CD14-positive monocyte (primary cell): ENCODE data around the gene EDNRA. TPM values are rescaled to one million over a fixed set of nuclear protein-coding genes. Genes with fewer than 3 reads are reported as not detected.
A peak's percentile ranks its signal among the peaks of the same experiment; 100 is the strongest.

ENCODE experiments used
- DNase-seq, 3 donors: peaks; one replicate each; pipeline ENCODE4 v3.0.0-alpha.2; 2011 to 2022
- H2AFZ ChIP-seq: 2 replicates; pipeline ENCODE4 v1.6.0; 2012; ENCODE audit warnings: mild to moderate bottlenecking, low read depth, low read length, inconsistent platforms; ENCODE audit not compliant: insufficient read depth, poor library complexity, severe bottlenecking
- H3K27ac ChIP-seq, 2 donors: 1 replicate in 1 of 2; 2 replicates in 1 of 2; pipeline ENCODE4 v1.5.1; 2012 to 2013; ENCODE audit warnings: low read length in 2 of 2, control low read depth in 1 of 2, inconsistent platforms in 1 of 2, low read depth in 1 of 2, mild to moderate bottlenecking in 1 of 2
- H3K27me3 ChIP-seq, 2 donors: one replicate each; pipeline versions ENCODE4 v1.6.0 to v1.6.1; 2011 to 2013; ENCODE audit warnings: low read length in 2 of 2; ENCODE audit not compliant: control insufficient read depth in 2 of 2, insufficient read depth in 2 of 2
- H3K36me3 ChIP-seq, 2 donors: replicated peaks in 1 of 2; 1 replicate in 1 of 2; 2 replicates in 1 of 2; pipeline versions ENCODE4 v1.5.1 to v1.6.1; 2012 to 2013; ENCODE audit warnings: low read length in 2 of 2, control low read depth in 1 of 2, inconsistent platforms in 1 of 2, mild to moderate bottlenecking in 1 of 2; ENCODE audit not compliant: insufficient read depth in 2 of 2, control insufficient read depth in 1 of 2
- H3K4me1 ChIP-seq, 2 donors: 1 replicate in 1 of 2; 2 replicates in 1 of 2; pipeline versions ENCODE4 v1.5.1 to v1.6.1; 2012 to 2013; ENCODE audit warnings: low read length in 2 of 2, control low read depth in 1 of 2, inconsistent platforms in 1 of 2, mild to moderate bottlenecking in 1 of 2, moderate library complexity in 1 of 2; ENCODE audit not compliant: insufficient read depth in 2 of 2, control insufficient read depth in 1 of 2
- H3K4me2 ChIP-seq: replicated peaks from 2 replicates; pipeline ENCODE3; 2012; ENCODE audit warnings: low read length, moderate library complexity, mild to moderate bottlenecking; ENCODE audit not compliant: poor library complexity, severe bottlenecking; ENCODE audit errors: extremely low read depth
- H3K4me3 ChIP-seq, 3 experiments: fragments of 200-600 bp in 1 of 3; sonication (generic) in 1 of 3; replicated peaks in 1 of 3; 1 replicate in 2 of 3; 2 replicates in 1 of 3; pipeline ENCODE4 v1.5.1; 2011 to 2013; ENCODE audit warnings: low read length in 3 of 3, mild to moderate bottlenecking in 3 of 3, control low read depth in 2 of 3, low read depth in 2 of 3, inconsistent platforms in 1 of 3, moderate library complexity in 1 of 3
- H3K79me2 ChIP-seq: 2 replicates; pipeline ENCODE4 v1.6.0; 2012; ENCODE audit warnings: mild to moderate bottlenecking, control low read depth, inconsistent platforms, low read length, moderate library complexity; ENCODE audit not compliant: insufficient read depth
- H3K9ac ChIP-seq: 2 replicates; pipeline ENCODE4 v1.6.0; 2017; ENCODE audit warnings: low read length, mild to moderate bottlenecking; ENCODE audit not compliant: insufficient read depth, poor library complexity, severe bottlenecking
- H3K9me3 ChIP-seq, 2 donors: replicated peaks in 1 of 2; 1 replicate in 1 of 2; 2 replicates in 1 of 2; pipeline versions ENCODE4 v1.5.1 to v1.6.1; 2012 to 2013; ENCODE audit warnings: low read length in 2 of 2, control low read depth in 1 of 2; ENCODE audit not compliant: control insufficient read depth in 1 of 2, insufficient read depth in 1 of 2
- H4K20me1 ChIP-seq: 2 replicates; pipeline ENCODE4 v1.6.0; 2012; ENCODE audit warnings: mild to moderate bottlenecking, low read length, control low read depth, moderate library complexity; ENCODE audit not compliant: insufficient read depth
- H3K27ac Mint-ChIP-seq, 7 donors: one replicate each; pipeline ENCODE4 v1.8.0; 2020; ENCODE audit warnings: mild to moderate bottlenecking in 7 of 7, mixed read lengths in 7 of 7, moderate library complexity in 6 of 7, inconsistent platforms in 2 of 7
- H3K27me3 Mint-ChIP-seq, 3 donors: one replicate each; pipeline ENCODE4 v1.8.0; 2021 to 2022; ENCODE audit warnings: low read depth in 3 of 3, mild to moderate bottlenecking in 3 of 3, mixed read lengths in 3 of 3, moderate library complexity in 3 of 3, inconsistent platforms in 1 of 3
- H3K36me3 Mint-ChIP-seq, 2 donors: one replicate each; pipeline ENCODE4 v1.8.0; 2020; ENCODE audit warnings: mixed read lengths in 2 of 2, inconsistent platforms in 1 of 2, mild to moderate bottlenecking in 1 of 2
- H3K4me1 Mint-ChIP-seq: one replicate; pipeline ENCODE4 v1.8.0; 2020; ENCODE audit warnings: mild to moderate bottlenecking, mixed read lengths
- H3K4me3 Mint-ChIP-seq, 2 donors: one replicate each; pipeline ENCODE4 v1.8.0; 2020; ENCODE audit warnings: mild to moderate bottlenecking in 2 of 2, mixed read lengths in 2 of 2, moderate library complexity in 1 of 2
- H3K9me3 Mint-ChIP-seq, 7 donors: one replicate each; pipeline ENCODE4 v1.8.0; 2020 to 2022; ENCODE audit warnings: mixed read lengths in 7 of 7, mild to moderate bottlenecking in 6 of 7, moderate library complexity in 6 of 7, inconsistent platforms in 2 of 7
- CTCF ChIP-seq: fragments of 200-600 bp; IDR thresholded peaks from one replicate; pipeline ENCODE4 v1.8.0; 2022; ENCODE audit warnings: antibody characterized with exemption, mild to moderate bottlenecking
- WGBS: methylation state at CpG from one replicate; pipeline ENCODE4 v1.1.5; 2013; ENCODE audit warnings: missing lambda C conversion rate; ENCODE audit not compliant: insufficient coverage; 5-methylcytosine and 5-hydroxymethylcytosine counted together
- intact Hi-C, 2 donors: fragments of 100-400 bp; cut with micrococcal nuclease; formaldehyde crosslinking; loops; one replicate each; pipeline versions ENCODE4 v1.15.0 to v1.15.1; 2023
- polyA plus RNA-seq, 3 donors: library from polyadenylated mRNA; depleted of rRNA in 1 of 3; unstranded in 2 of 3; stranded (reverse) in 1 of 3; fragments of 300-500 nt in 2 of 3; fragments of >200 nt in 1 of 3; fragmentation: Illumina TruSeq in 2 of 3; gene quantifications; 1 replicate in 2 of 3; 2 replicates in 1 of 3; pipeline ENCODE4 v1.2.3, GENCODE V29; 2012 to 2021

EDNRA gene
- polyA plus RNA-seq, 3 donors = not detected

- Histone ChIP-seq H4K20me1 (no peaks in the 10 kb centered on the region), H3K4me3 (no peak overlapping the region), H3K4me1 (no peaks in the 10 kb centered on the region), H2AFZ (no peak overlapping the region), H3K4me2 (no peak overlapping the region), H3K36me3 (no peaks in the 10 kb centered on the region), H3K27ac (no peak overlapping the region), H3K9me3 (no peaks in the 10 kb centered on the region), H3K9ac (no peak overlapping the region), H3K79me2 (no peaks in the 10 kb centered on the region), H3K27me3 (no peaks in the 10 kb centered on the region)
- no peak overlapping the region for H3K4me3 Mint-ChIP-seq
- H3K36me3 Mint-ChIP-seq = no peaks in the 10 kb centered on the region
- peak overlapping the region in 1 of 7 donors; percentile 37 for H3K27ac Mint-ChIP-seq
- no peak for TF ChIP-seq CTCF
- H3K4me1 Mint-ChIP-seq = no peaks in the 10 kb centered on the region
- peaks cover 0 to 6% (median 2%) of the 10 kb centered on the region in 7 donors for H3K9me3 Mint-ChIP-seq
- H3K27me3 Mint-ChIP-seq = peaks cover 0 to 5% (median 0%) of the 10 kb centered on the region in 3 donors
- no peak for DNase-seq
- WGBS = no CpG with 5 or more reads among the region's 1 CpG
- intact Hi-C loops = no loop called here
Observed at GRCh38 chr4:147589586-147589985, 108.7 kb downstream of the EDNRA start.

DNA sequence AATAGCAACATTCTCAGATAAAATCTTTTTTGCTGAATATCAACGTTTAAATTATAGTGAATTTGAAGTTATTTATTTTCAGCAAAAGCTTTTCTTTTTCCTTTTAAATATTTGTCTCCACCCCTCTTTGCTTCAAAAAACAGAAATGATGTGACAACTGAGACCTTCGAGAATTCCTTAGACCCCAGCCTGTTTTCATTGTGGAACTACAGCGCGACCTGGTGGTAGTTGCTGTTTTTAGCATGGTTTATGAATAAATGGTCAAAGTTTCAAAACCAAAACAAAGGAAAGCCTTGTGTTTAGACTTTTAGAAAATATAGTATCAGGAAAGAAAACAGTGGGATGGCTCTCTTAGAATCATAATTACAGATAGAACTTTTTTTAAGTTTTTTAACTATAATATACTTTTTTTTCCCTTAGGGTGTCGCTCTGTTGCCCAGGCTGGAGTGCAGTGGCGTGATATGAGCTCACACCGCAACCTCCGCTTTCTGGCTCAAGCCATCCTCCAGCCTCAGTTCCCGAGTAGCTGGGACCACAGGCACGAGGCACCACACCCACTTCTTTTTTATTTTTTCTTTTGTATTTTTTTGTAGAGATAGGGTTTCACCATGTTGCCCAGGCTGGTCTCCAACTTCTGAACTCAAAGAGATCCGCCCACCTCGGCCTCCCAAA lies 109.5 kb downstream of the EDNRA start:
- no peaks in the 10 kb centered on the region for H3K36me3 Mint-ChIP-seq
- peak in 1 of 3 donors; percentile 7 for DNase-seq
- intact Hi-C loops = no loop called here

More for the DNA sequence above, 109.5 kb downstream of the EDNRA start:
- peaks cover 0 to 6% (median 0%) of the 10 kb centered on the region in 3 donors for H3K27me3 Mint-ChIP-seq
- Histone ChIP-seq H3K4me1 (no peaks in the 10 kb centered on the region), H3K4me3 (no peak overlapping the region), H3K36me3 (no peaks in the 10 kb centered on the region), H3K27ac (no peak overlapping the region), H3K27me3 (no peaks in the 10 kb centered on the region), H2AFZ (no peak overlapping the region), H3K9me3 (no peaks in the 10 kb centered on the region), H3K79me2 (no peaks in the 10 kb centered on the region), H3K4me2 (no peak overlapping the region), H3K9ac (no peak overlapping the region), H4K20me1 (no peaks in the 10 kb centered on the region)
- H3K9me3 Mint-ChIP-seq = peaks cover 0 to 3% (median 0%) of the 10 kb centered on the region in 7 donors
- WGBS = 10% methylated on average over 2 of the region's 12 CpGs
- no peak overlapping the region for H3K4me3 Mint-ChIP-seq
- H3K27ac Mint-ChIP-seq = no peak overlapping the region
- H3K4me1 Mint-ChIP-seq = no peaks in the 10 kb centered on the region
- peak; percentile 77 for TF ChIP-seq CTCF
